SK-N-SH (cell line): ENCODE measurements around the gene SLC38A2. TPM values are rescaled to one million over a fixed set of nuclear protein-coding genes. Genes with fewer than 3 reads are reported as not detected.

ENCODE experiments used
- CTCF ChIA-PET: fragments of 300-600, 350-600 bp; formaldehyde crosslinking; extraction: SDS; loops from one replicate; lab custom pipeline; 2021; lab: Yijun Ruan, JAX
- POLR2A ChIA-PET: fragments of 350-600 bp; sonication (Branson Sonifier 250); formaldehyde crosslinking; extraction: SDS; loops from one replicate; lab custom pipeline; 2020; ENCODE audit warnings: antibody characterized with exemption, inconsistent platforms; lab: Yijun Ruan, JAX
- DNase-seq: peaks from one replicate; pipeline ENCODE4 v3.0.0; 2012
- H2AFZ ChIP-seq: fragments of 200-600 bp; sonication (generic); 2 replicates; pipeline ENCODE4 v1.8.1; 2016; ENCODE audit warnings: antibody characterized with exemption, mild to moderate bottlenecking, low read depth
- H3F3A ChIP-seq: fragments of 200-600 bp; sonication (generic); replicated peaks from 2 replicates; pipeline ENCODE3; 2016; ENCODE audit warnings: antibody characterized with exemption, mild to moderate bottlenecking; ENCODE audit not compliant: insufficient read depth
- H3K27ac ChIP-seq, 2 experiments: fragments of 200-500 bp in 1 of 2; fragments of 200-600 bp in 1 of 2; sonication (Bioruptor generic) in 1 of 2; sonication (generic), shearing (Covaris generic) in 1 of 2; 2 replicates each; pipeline versions ENCODE4 v1.5.1 to v1.6.1; 2014 to 2016; ENCODE audit warnings: low read depth in 2 of 2, inconsistent platforms in 1 of 2, low read length in 1 of 2, mild to moderate bottlenecking in 1 of 2, mixed read lengths in 1 of 2
- H3K27me3 ChIP-seq: fragments of 200-600 bp; sonication (generic), shearing (Covaris generic); 2 replicates; pipeline ENCODE4 v1.6.1; 2016; ENCODE audit warnings: mixed run types; ENCODE audit not compliant: insufficient read depth
- H3K36me3 ChIP-seq, 2 experiments: fragments of 200-500 bp in 1 of 2; fragments of 200-600 bp in 1 of 2; sonication (Bioruptor generic) in 1 of 2; sonication (generic) in 1 of 2; replicated peaks in 1 of 2; 2 replicates each; pipeline versions ENCODE3 to v1.5.1; 2014 to 2016; ENCODE audit warnings: low read length in 1 of 2, mild to moderate bottlenecking in 1 of 2; ENCODE audit not compliant: insufficient read depth in 2 of 2, control insufficient read depth in 1 of 2
- H3K4me1 ChIP-seq, 2 experiments: fragments of 200-500 bp in 1 of 2; fragments of 200-600 bp in 1 of 2; sonication (Bioruptor generic) in 1 of 2; sonication (generic), shearing (Covaris generic) in 1 of 2; 2 replicates each; pipeline versions ENCODE4 v1.5.1 to v1.6.1; 2014 to 2016; ENCODE audit warnings: low read depth in 1 of 2, low read length in 1 of 2, mixed run types in 1 of 2; ENCODE audit not compliant: insufficient read depth in 2 of 2, control insufficient read depth in 1 of 2
- H3K4me2 ChIP-seq: fragments of 200-600 bp; sonication (generic), shearing (Covaris generic); 2 replicates; pipeline ENCODE4 v1.6.1; 2017; ENCODE audit warnings: mixed run types
- H3K4me3 ChIP-seq, 2 experiments: fragments of 200-500 bp in 1 of 2; fragments of 200-600 bp in 1 of 2; sonication (Bioruptor generic) in 1 of 2; sonication (generic), shearing (Covaris generic) in 1 of 2; 2 replicates each; pipeline versions ENCODE4 v1.5.1 to v1.8.1; 2014 to 2016; ENCODE audit warnings: low read depth in 2 of 2, inconsistent platforms in 1 of 2, low read length in 1 of 2, mild to moderate bottlenecking in 1 of 2, mixed read lengths in 1 of 2, moderate library complexity in 1 of 2
- H3K79me2 ChIP-seq: fragments of 200-600 bp; sonication (generic); 2 replicates; pipeline ENCODE4 v1.8.1; 2017; ENCODE audit warnings: mild to moderate bottlenecking; ENCODE audit not compliant: insufficient read depth
- H3K9ac ChIP-seq: fragments of 200-600 bp; sonication (generic); 2 replicates; pipeline ENCODE4 v1.6.1; 2017; ENCODE audit warnings: mixed run types
- H3K9me2 ChIP-seq: fragments of 200-600 bp; sonication (generic); 2 replicates; pipeline ENCODE4 v1.6.1; 2017; ENCODE audit warnings: mixed run types
- H3K9me3 ChIP-seq: fragments of 200-600 bp; sonication (generic); 2 replicates; pipeline ENCODE4 v1.6.1; 2017; ENCODE audit warnings: mixed run types, mild to moderate bottlenecking, moderate library complexity
- H4K20me1 ChIP-seq: fragments of 200-600 bp; sonication (generic); 2 replicates; pipeline ENCODE4 v1.6.1; 2017; ENCODE audit warnings: mild to moderate bottlenecking, mixed run types; ENCODE audit not compliant: insufficient read depth
- CTCF ChIP-seq: fragments of 200-600 bp; sonication (generic); IDR thresholded peaks from 2 replicates; pipeline ENCODE4 v1.6.1; 2017; ENCODE audit warnings: antibody characterized with exemption, mild to moderate bottlenecking, moderate library complexity
- ELF1 ChIP-seq: IDR thresholded peaks from 2 replicates; pipeline ENCODE4 v1.4.0; 2012
- FOXM1 ChIP-seq: IDR thresholded peaks from 2 replicates; pipeline ENCODE4 v1.4.0; 2012; ENCODE audit warnings: low read depth, mild to moderate bottlenecking
- GATA2 ChIP-seq: sonication (generic); formaldehyde crosslinking; IDR thresholded peaks from 2 replicates; pipeline ENCODE4 v1.5.0; 2020; ENCODE audit warnings: mild to moderate bottlenecking, missing genetic modification reagents
- MAX ChIP-seq: IDR thresholded peaks from 2 replicates; pipeline ENCODE4 v1.4.0; 2012; ENCODE audit warnings: low read depth
- NFIC ChIP-seq: IDR thresholded peaks from 2 replicates; pipeline ENCODE4 v1.4.0; 2012; ENCODE audit warnings: borderline replicate concordance
- PBX3 ChIP-seq: IDR thresholded peaks from 2 replicates; pipeline ENCODE4; 2012
- POLR2AphosphoS5 ChIP-seq: IDR thresholded peaks from 2 replicates; pipeline ENCODE4 v1.6.1; 2012; ENCODE audit warnings: low read depth, low read length
- RAD21 ChIP-seq: IDR thresholded peaks from 2 replicates; pipeline ENCODE4 v1.6.1; 2012; ENCODE audit warnings: mild to moderate bottlenecking, low read length
- REST ChIP-seq: IDR thresholded peaks from 2 replicates; pipeline ENCODE4 v1.6.1; 2012; ENCODE audit warnings: mild to moderate bottlenecking, low read depth, low read length, moderate library complexity
- RXRA ChIP-seq: IDR thresholded peaks from 2 replicates; pipeline ENCODE4 v1.4.0; 2012; ENCODE audit warnings: low read depth, mild to moderate bottlenecking, borderline replicate concordance
- SMC3 ChIP-seq: IDR thresholded peaks from 2 replicates; pipeline ENCODE4 v1.6.1; 2012; ENCODE audit warnings: low read depth, low read length, improper control_type of control experiment
- TCF12 ChIP-seq: IDR thresholded peaks from 2 replicates; pipeline ENCODE4 v1.4.0; 2012
- USF1 ChIP-seq: IDR thresholded peaks from 2 replicates; pipeline ENCODE4 v1.4.0; 2012; ENCODE audit warnings: low read depth, borderline replicate concordance
- whole genome bisulfite sequencing: methylation state at CpG from one replicate; pipeline ENCODE4 v1.1.6; 2017; ENCODE audit warnings: low lambda C conversion rate; 5-methylcytosine and 5-hydroxymethylcytosine counted together
- polyA plus RNA-seq, 3 experiments: library from polyadenylated mRNA; depleted of rRNA; stranded (reverse); fragments of >200 nt; gene quantifications; 2 replicates each; pipeline ENCODE4 v1.2.3, GENCODE V29; 2012

The SLC38A2 gene
- polyA plus RNA-seq, 1 of the 3 experiments (the other 2 are of a cell fraction): 135 TPM

GRCh38 chr12:46380022-46380796 is 7.6 kb upstream of the SLC38A2 start (continued):
- no peak for TF ChIP-seq PBX3

GRCh38 chr12:46379352-46379751 is 6.8 kb upstream of the SLC38A2 start:
- no peaks in the 10 kb centered on the region for H3K9me2 ChIP-seq

More at GRCh38 chr12:46379352-46379751, 6.8 kb upstream of the SLC38A2 start:
- no peak for DNase-seq
- peaks cover 12% of the 10 kb centered on the region for H3F3A ChIP-seq
- no peaks in the 10 kb centered on the region for H3K9me3 ChIP-seq
- no peak for TF ChIP-seq RAD21
- TF ChIP-seq ELF1: no peak
- no peak for TF ChIP-seq NFIC
- no peak for TF ChIP-seq RXRA
- TF ChIP-seq POLR2AphosphoS5: no peak
- TF ChIP-seq CTCF: no peak
- no peak for TF ChIP-seq USF1
- TF ChIP-seq SMC3: no peak
- TF ChIP-seq GATA2: no peak
- TF ChIP-seq FOXM1: no peak
- TF ChIP-seq PBX3: no peak
- TF ChIP-seq REST: no peak
- TF ChIP-seq TCF12: no peak
- no peak for TF ChIP-seq MAX
- H3K4me1 ChIP-seq: peaks cover 7 to 10% of the 10 kb centered on the region in 2 experiments; a peak in 3 of 4 replicates
- ChIA-PET POLR2A (no interaction called here), CTCF (no interaction called here)
- H3K9ac ChIP-seq: no peak overlapping the region
- 86% methylated on average over 3 of the region's 3 CpGs for WGBS
- no peaks in the 10 kb centered on the region for H4K20me1 ChIP-seq
- H3K27me3 ChIP-seq: no peaks in the 10 kb centered on the region
- no peak overlapping the region for H3K4me2 ChIP-seq
- no peak overlapping the region for H2AFZ ChIP-seq
- H3K27ac ChIP-seq: no peak overlapping the region
- no peaks in the 10 kb centered on the region for H3K36me3 ChIP-seq
- H3K79me2 ChIP-seq: peaks cover 22% of the 10 kb centered on the region
- H3K4me3 ChIP-seq: no peak overlapping the region
